ENCODE measurements around the gene GPM6B. TPM values are rescaled to one million over a fixed set of nuclear protein-coding genes. Genes with fewer than 3 reads are reported as not detected.

Gene GPM6B
- total RNA-seq, 1 donor from 2014 or later, result under 0.01 TPM

- H3K36me3 ChIP-seq (ENCODE audit: control insufficient read depth, insufficient read depth, low read length), result no peaks in the 10 kb centered on the region
- DNase-seq (ENCODE audit: low read depth) (peak; percentile 64), FAIRE-seq (peak; percentile 52)
- no peak overlapping the region for H3K4me3 ChIP-seq (ENCODE audit: low read depth, low read length)
- no peak for TF ChIP-seq CTCF (IDR thresholded peaks at IDR 0.05; ENCODE audit: insufficient read depth, low read length, severe bottlenecking)
- no peaks in the 10 kb centered on the region for H3K27me3 ChIP-seq (ENCODE audit: control insufficient read depth, insufficient read depth, low read length)
Measured at GRCh38 chrX:13828392-13828791, 11.5 kb upstream of the GPM6B start.

- no peak overlapping the region for H3K4me3 ChIP-seq (ENCODE audit: low read depth, low read length)
- no peaks in the 10 kb centered on the region for H3K36me3 ChIP-seq (ENCODE audit: control insufficient read depth, insufficient read depth, low read length)
- DNase-seq (ENCODE audit: low read depth) (peak; percentile 62), FAIRE-seq (no peak)
- no peak for TF ChIP-seq CTCF (IDR thresholded peaks at IDR 0.05; ENCODE audit: insufficient read depth, low read length, severe bottlenecking)
- H3K27me3 ChIP-seq (ENCODE audit: control insufficient read depth, insufficient read depth, low read length), result no peaks in the 10 kb centered on the region
Measured at GRCh38 chrX:13827298-13828090, 10.6 kb upstream of the GPM6B start.

GRCh38 chrX:13826770-13827169, 9.9 kb upstream of the GPM6B start:
- Histone ChIP-seq H3K36me3 (ENCODE audit: control insufficient read depth, insufficient read depth, low read length) (no peaks in the 10 kb centered on the region), H3K27me3 (ENCODE audit: control insufficient read depth, insufficient read depth, low read length) (no peaks in the 10 kb centered on the region), H3K4me3 (ENCODE audit: low read depth, low read length) (no peak overlapping the region)
- DNase-seq (ENCODE audit: low read depth) (no peak), FAIRE-seq (no peak)
- no peak for TF ChIP-seq CTCF (IDR thresholded peaks at IDR 0.05; ENCODE audit: insufficient read depth, low read length, severe bottlenecking)

GRCh38 chrX:13825178-13825762, 8.4 kb upstream of the GPM6B start:
- TF ChIP-seq CTCF (IDR thresholded peaks at IDR 0.05; ENCODE audit: insufficient read depth, low read length, severe bottlenecking), result no peak
- Histone ChIP-seq H3K4me3 (ENCODE audit: low read depth, low read length) (no peak overlapping the region), H3K36me3 (ENCODE audit: control insufficient read depth, insufficient read depth, low read length) (no peaks in the 10 kb centered on the region), H3K27me3 (ENCODE audit: control insufficient read depth, insufficient read depth, low read length) (no peaks in the 10 kb centered on the region)
- FAIRE-seq (no peak), DNase-seq (ENCODE audit: low read depth) (no peak)

GRCh38 chrX:13824746-13825145, 7.9 kb upstream of the GPM6B start:
- Histone ChIP-seq H3K4me3 (ENCODE audit: low read depth, low read length) (no peak overlapping the region), H3K36me3 (ENCODE audit: control insufficient read depth, insufficient read depth, low read length) (no peaks in the 10 kb centered on the region), H3K27me3 (ENCODE audit: control insufficient read depth, insufficient read depth, low read length) (no peaks in the 10 kb centered on the region)
- no peak for TF ChIP-seq CTCF (IDR thresholded peaks at IDR 0.05; ENCODE audit: insufficient read depth, low read length, severe bottlenecking)
- DNase-seq (ENCODE audit: low read depth) (no peak), FAIRE-seq (peak; percentile 86)
